CD14-positive monocyte (primary cell): ENCODE results near the gene XRCC2. TPM values are rescaled to one million over a fixed set of nuclear protein-coding genes. Genes with fewer than 3 reads are reported as not detected.
"Not testable (repeated sequence)": the region's sequence is repeated elsewhere in the genome, so short reads cannot be mapped to it uniquely, and the experiment has no call there.

Source experiments
- DNase-seq, 3 donors: peaks; one replicate each; pipeline ENCODE4 v3.0.0-alpha.2; 2011 to 2022
- H2AFZ ChIP-seq: 2 replicates; pipeline ENCODE4 v1.6.0; 2012; ENCODE audit warnings: mild to moderate bottlenecking, low read depth, low read length, inconsistent platforms; ENCODE audit not compliant: insufficient read depth, poor library complexity, severe bottlenecking
- H3K27ac ChIP-seq, 2 donors: 1 replicate in 1 of 2; 2 replicates in 1 of 2; pipeline ENCODE4 v1.5.1; 2012 to 2013; ENCODE audit warnings: low read length in 2 of 2, control low read depth in 1 of 2, inconsistent platforms in 1 of 2, low read depth in 1 of 2, mild to moderate bottlenecking in 1 of 2
- H3K27me3 ChIP-seq, 2 donors: one replicate each; pipeline versions ENCODE4 v1.6.0 to v1.6.1; 2011 to 2013; ENCODE audit warnings: low read length in 2 of 2; ENCODE audit not compliant: control insufficient read depth in 2 of 2, insufficient read depth in 2 of 2
- H3K36me3 ChIP-seq, 2 donors: replicated peaks in 1 of 2; 1 replicate in 1 of 2; 2 replicates in 1 of 2; pipeline versions ENCODE4 v1.5.1 to v1.6.1; 2012 to 2013; ENCODE audit warnings: low read length in 2 of 2, control low read depth in 1 of 2, inconsistent platforms in 1 of 2, mild to moderate bottlenecking in 1 of 2; ENCODE audit not compliant: insufficient read depth in 2 of 2, control insufficient read depth in 1 of 2
- H3K4me1 ChIP-seq, 2 donors: 1 replicate in 1 of 2; 2 replicates in 1 of 2; pipeline versions ENCODE4 v1.5.1 to v1.6.1; 2012 to 2013; ENCODE audit warnings: low read length in 2 of 2, control low read depth in 1 of 2, inconsistent platforms in 1 of 2, mild to moderate bottlenecking in 1 of 2, moderate library complexity in 1 of 2; ENCODE audit not compliant: insufficient read depth in 2 of 2, control insufficient read depth in 1 of 2
- H3K4me2 ChIP-seq: replicated peaks from 2 replicates; pipeline ENCODE3; 2012; ENCODE audit warnings: low read length, moderate library complexity, mild to moderate bottlenecking; ENCODE audit not compliant: poor library complexity, severe bottlenecking; ENCODE audit errors: extremely low read depth
- H3K4me3 ChIP-seq, 3 experiments: fragments of 200-600 bp in 1 of 3; sonication (generic) in 1 of 3; replicated peaks in 1 of 3; 1 replicate in 2 of 3; 2 replicates in 1 of 3; pipeline ENCODE4 v1.5.1; 2011 to 2013; ENCODE audit warnings: low read length in 3 of 3, mild to moderate bottlenecking in 3 of 3, control low read depth in 2 of 3, low read depth in 2 of 3, inconsistent platforms in 1 of 3, moderate library complexity in 1 of 3
- H3K79me2 ChIP-seq: 2 replicates; pipeline ENCODE4 v1.6.0; 2012; ENCODE audit warnings: mild to moderate bottlenecking, control low read depth, inconsistent platforms, low read length, moderate library complexity; ENCODE audit not compliant: insufficient read depth
- H3K9ac ChIP-seq: 2 replicates; pipeline ENCODE4 v1.6.0; 2017; ENCODE audit warnings: low read length, mild to moderate bottlenecking; ENCODE audit not compliant: insufficient read depth, poor library complexity, severe bottlenecking
- H3K9me3 ChIP-seq, 2 donors: replicated peaks in 1 of 2; 1 replicate in 1 of 2; 2 replicates in 1 of 2; pipeline versions ENCODE4 v1.5.1 to v1.6.1; 2012 to 2013; ENCODE audit warnings: low read length in 2 of 2, control low read depth in 1 of 2; ENCODE audit not compliant: control insufficient read depth in 1 of 2, insufficient read depth in 1 of 2
- H4K20me1 ChIP-seq: 2 replicates; pipeline ENCODE4 v1.6.0; 2012; ENCODE audit warnings: mild to moderate bottlenecking, low read length, control low read depth, moderate library complexity; ENCODE audit not compliant: insufficient read depth
- H3K27ac Mint-ChIP-seq, 7 donors: one replicate each; pipeline ENCODE4 v1.8.0; 2020; ENCODE audit warnings: mild to moderate bottlenecking in 7 of 7, mixed read lengths in 7 of 7, moderate library complexity in 6 of 7, inconsistent platforms in 2 of 7
- H3K27me3 Mint-ChIP-seq, 3 donors: one replicate each; pipeline ENCODE4 v1.8.0; 2021 to 2022; ENCODE audit warnings: low read depth in 3 of 3, mild to moderate bottlenecking in 3 of 3, mixed read lengths in 3 of 3, moderate library complexity in 3 of 3, inconsistent platforms in 1 of 3
- H3K36me3 Mint-ChIP-seq, 2 donors: one replicate each; pipeline ENCODE4 v1.8.0; 2020; ENCODE audit warnings: mixed read lengths in 2 of 2, inconsistent platforms in 1 of 2, mild to moderate bottlenecking in 1 of 2
- H3K4me1 Mint-ChIP-seq: one replicate; pipeline ENCODE4 v1.8.0; 2020; ENCODE audit warnings: mild to moderate bottlenecking, mixed read lengths
- H3K4me3 Mint-ChIP-seq, 2 donors: one replicate each; pipeline ENCODE4 v1.8.0; 2020; ENCODE audit warnings: mild to moderate bottlenecking in 2 of 2, mixed read lengths in 2 of 2, moderate library complexity in 1 of 2
- H3K9me3 Mint-ChIP-seq, 7 donors: one replicate each; pipeline ENCODE4 v1.8.0; 2020 to 2022; ENCODE audit warnings: mixed read lengths in 7 of 7, mild to moderate bottlenecking in 6 of 7, moderate library complexity in 6 of 7, inconsistent platforms in 2 of 7
- CTCF ChIP-seq: fragments of 200-600 bp; IDR thresholded peaks from one replicate; pipeline ENCODE4 v1.8.0; 2022; ENCODE audit warnings: antibody characterized with exemption, mild to moderate bottlenecking
- WGBS: methylation state at CpG from one replicate; pipeline ENCODE4 v1.1.5; 2013; ENCODE audit warnings: missing lambda C conversion rate; ENCODE audit not compliant: insufficient coverage; 5-methylcytosine and 5-hydroxymethylcytosine counted together
- intact Hi-C, 2 donors: fragments of 100-400 bp; cut with micrococcal nuclease; formaldehyde crosslinking; loops; one replicate each; pipeline versions ENCODE4 v1.15.0 to v1.15.1; 2023
- polyA plus RNA-seq, 3 donors: library from polyadenylated mRNA; depleted of rRNA in 1 of 3; unstranded in 2 of 3; stranded (reverse) in 1 of 3; fragments of 300-500 nt in 2 of 3; fragments of >200 nt in 1 of 3; fragmentation: Illumina TruSeq in 2 of 3; gene quantifications; 1 replicate in 2 of 3; 2 replicates in 1 of 3; pipeline ENCODE4 v1.2.3, GENCODE V29; 2012 to 2021

XRCC2 gene
- polyA plus RNA-seq, 3 donors = 0.03 to 0.05 TPM; not detected in 1

GRCh38 chr7:152699079-152699478 lies 23.1 kb upstream of the XRCC2 start:
- no peak for TF ChIP-seq CTCF
- DNase-seq = no peak
- H2AFZ ChIP-seq = no peak overlapping the region
- H3K9me3 Mint-ChIP-seq = peaks cover 0 to 19% (median 11%) of the 10 kb centered on the region in 7 donors
- no peaks in the 10 kb centered on the region for H4K20me1 ChIP-seq
- intact Hi-C loops = no loop called here
- H3K27me3 ChIP-seq = no peaks in the 10 kb centered on the region
- H3K79me2 ChIP-seq = no peaks in the 10 kb centered on the region
- H3K27ac ChIP-seq = no peak overlapping the region
- H3K4me1 Mint-ChIP-seq = peaks cover 13% of the 10 kb centered on the region
- no peaks in the 10 kb centered on the region for H3K36me3 Mint-ChIP-seq
- H3K9me3 ChIP-seq = peaks cover 4 to 11% of the 10 kb centered on the region in 2 donors
- H3K27me3 Mint-ChIP-seq = peaks cover 0 to 3% (median 0%) of the 10 kb centered on the region in 3 donors
- no peak overlapping the region for H3K4me3 Mint-ChIP-seq
- no peak overlapping the region for H3K9ac ChIP-seq
- H3K4me1 ChIP-seq = peaks cover 11 to 12% of the 10 kb centered on the region in 2 donors
- H3K4me2 ChIP-seq = no peak overlapping the region
- no peak overlapping the region for H3K27ac Mint-ChIP-seq
- H3K36me3 ChIP-seq = no peaks in the 10 kb centered on the region
- H3K4me3 ChIP-seq = no peak overlapping the region

GRCh38 chr7:152697268-152697974 lies 21.5 kb upstream of the XRCC2 start:
- H3K4me3 Mint-ChIP-seq, H3K36me3 Mint-ChIP-seq, H3K27ac Mint-ChIP-seq: not testable (repeated sequence)

GRCh38 chr7:152692196-152692595 lies 16.3 kb upstream of the XRCC2 start:
- H3K27ac ChIP-seq, H3K9me3 ChIP-seq, H3K36me3 ChIP-seq, H2AFZ ChIP-seq, H3K9ac ChIP-seq, H3K4me2 ChIP-seq, H3K36me3 Mint-ChIP-seq, H3K27me3 Mint-ChIP-seq, H4K20me1 ChIP-seq, H3K9me3 Mint-ChIP-seq, DNase-seq, H3K27me3 ChIP-seq, intact Hi-C loops, H3K79me2 ChIP-seq, H3K4me3 ChIP-seq, H3K4me3 Mint-ChIP-seq, H3K27ac Mint-ChIP-seq: not testable (repeated sequence)
- H3K4me1 Mint-ChIP-seq = peaks cover 13% of the 10 kb centered on the region
- no CpG with 5 or more reads among the region's 2 CpGs for WGBS
- H3K4me1 ChIP-seq = peaks cover 16 to 26% of the 10 kb centered on the region in 2 donors

More at GRCh38 chr7:152697268-152697974, 21.5 kb upstream of the XRCC2 start:
- H3K4me2 ChIP-seq, DNase-seq, H3K79me2 ChIP-seq, H3K9ac ChIP-seq, H3K27ac ChIP-seq, H3K27me3 Mint-ChIP-seq, H3K9me3 ChIP-seq, H2AFZ ChIP-seq, intact Hi-C loops, H3K4me3 ChIP-seq, H4K20me1 ChIP-seq, H3K27me3 ChIP-seq, H3K36me3 ChIP-seq: not testable (repeated sequence)
- Mint-ChIP-seq H3K4me1 (peaks cover 17% of the 10 kb centered on the region), H3K9me3 (peaks cover 0 to 11% (median 3%) of the 10 kb centered on the region in 7 donors)
- 100% methylated on average over 3 of the region's 12 CpGs for WGBS
- peaks cover 12 to 17% of the 10 kb centered on the region in 2 donors for H3K4me1 ChIP-seq
